NT2/D1 (cell line): Measurements from ENCODE around the gene MTCH1.
"Not testable (repeated sequence)": the region's sequence is repeated elsewhere in the genome, so short reads cannot be mapped to it uniquely, and the experiment has no call there.

Experiments
- DNase-seq: peaks from one replicate; pipeline ENCODE4 v3.0.0-alpha.2; 2011; ENCODE audit warnings: low read depth, low spot score
- H3K27me3 ChIP-seq: 2 replicates; pipeline ENCODE4 v1.6.0; 2011; ENCODE audit warnings: mild to moderate bottlenecking; ENCODE audit not compliant: insufficient read length, insufficient read depth
- H3K36me3 ChIP-seq: 2 replicates; pipeline ENCODE4 v1.6.1; 2011; ENCODE audit warnings: mild to moderate bottlenecking, low read length, mixed read lengths; ENCODE audit not compliant: insufficient read depth, insufficient read length
- H3K4me1 ChIP-seq: 2 replicates; pipeline ENCODE4 v1.5.1; 2011; ENCODE audit not compliant: insufficient read depth, insufficient read length
- H3K4me3 ChIP-seq: 2 replicates; pipeline ENCODE4 v1.5.1; 2011; ENCODE audit warnings: low read depth; ENCODE audit not compliant: insufficient read length
- H3K9ac ChIP-seq: 2 replicates; pipeline ENCODE4 v1.6.0; 2011; ENCODE audit warnings: low read depth; ENCODE audit not compliant: insufficient read length
- H3K9me3 ChIP-seq: 2 replicates; pipeline ENCODE4 v1.5.1; 2011; ENCODE audit warnings: mild to moderate bottlenecking, low read length; ENCODE audit not compliant: insufficient read depth
- SUZ12 ChIP-seq: IDR thresholded peaks from 2 replicates; pipeline ENCODE4 v1.6.1; 2011; ENCODE audit not compliant: insufficient read length, insufficient read depth; ENCODE audit errors: extremely low read depth
- YY1 ChIP-seq: IDR thresholded peaks from 2 replicates; pipeline ENCODE4 v1.6.1; 2011; ENCODE audit not compliant: insufficient read length, insufficient read depth
- ZNF274 ChIP-seq: IDR thresholded peaks from 2 replicates; pipeline ENCODE4 v1.6.1; 2011; ENCODE audit warnings: mild to moderate bottlenecking, low read depth, low read length

Gene MTCH1

DNA sequence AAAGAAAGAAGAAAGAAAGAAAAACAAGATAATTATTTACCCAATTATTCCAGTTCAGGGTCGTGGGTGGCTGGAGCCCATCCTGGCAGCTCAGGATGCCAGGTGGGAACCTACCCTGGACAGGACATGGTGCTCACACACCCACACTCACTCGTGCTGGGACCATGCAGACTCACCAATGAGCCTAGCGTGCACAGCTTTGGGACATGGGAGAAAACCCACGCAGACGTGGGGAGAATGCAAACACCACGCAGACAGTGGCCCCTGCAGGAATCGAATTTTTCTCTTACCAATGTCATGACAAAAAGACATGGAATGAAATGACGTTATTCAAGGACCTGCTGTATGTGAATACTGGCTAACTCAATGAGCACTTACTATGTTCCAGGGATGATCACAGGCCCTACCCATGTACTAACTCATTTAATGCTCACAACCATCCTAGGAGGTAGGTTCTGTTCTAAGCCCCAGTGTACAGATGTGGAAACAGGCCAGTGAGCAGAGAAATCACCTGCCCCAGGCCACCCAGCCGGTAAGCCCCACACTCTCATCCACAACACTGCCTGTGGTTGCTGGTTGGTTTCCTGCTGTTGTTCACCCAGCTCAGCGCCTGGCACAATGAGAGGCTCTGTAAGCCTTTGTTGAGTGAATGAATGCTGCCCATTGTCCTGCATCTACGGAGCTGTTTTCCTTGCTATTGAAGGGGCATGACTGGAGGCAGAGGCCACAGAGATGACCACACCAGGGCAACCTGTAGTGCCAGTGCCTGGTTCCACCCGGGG lies 38.2 kb downstream of the MTCH1 start:
- Histone ChIP-seq H3K4me1 (no peaks in the 10 kb centered on the region), H3K4me3 (no peak overlapping the region), H3K36me3 (no peaks in the 10 kb centered on the region), H3K9me3 (no peaks in the 10 kb centered on the region), H3K27me3 (no peaks in the 10 kb centered on the region), H3K9ac (no peak overlapping the region)
- DNase-seq = no peak
- TF ChIP-seq ZNF274 = no peak
- TF ChIP-seq YY1 = no peak
- no peak for TF ChIP-seq SUZ12

GRCh38 chr6:36946526-36946925 lies 39.5 kb downstream of the MTCH1 start:
- no peaks in the 10 kb centered on the region for H3K36me3 ChIP-seq
- no peak overlapping the region for H3K9ac ChIP-seq
- H3K27me3 ChIP-seq = no peaks in the 10 kb centered on the region
- no peaks in the 10 kb centered on the region for H3K4me1 ChIP-seq
- no peak overlapping the region for H3K4me3 ChIP-seq
- no peaks in the 10 kb centered on the region for H3K9me3 ChIP-seq
- no peak for DNase-seq
- no peak for TF ChIP-seq SUZ12
- no peak for TF ChIP-seq YY1
- no peak for TF ChIP-seq ZNF274

- TF ChIP-seq SUZ12 (no peak), ZNF274 (no peak), YY1 (no peak)
- no peaks in the 10 kb centered on the region for H3K4me1 ChIP-seq
- no peak overlapping the region for H3K9ac ChIP-seq
- no peak for DNase-seq
- no peak overlapping the region for H3K4me3 ChIP-seq
- no peaks in the 10 kb centered on the region for H3K27me3 ChIP-seq
- H3K36me3 ChIP-seq = no peaks in the 10 kb centered on the region
- peaks cover 4% of the 10 kb centered on the region; the same call in 1 of the 2 replicates for H3K9me3 ChIP-seq
Measured at GRCh38 chr6:36945301-36945700, 40.7 kb downstream of the MTCH1 start.

DNA sequence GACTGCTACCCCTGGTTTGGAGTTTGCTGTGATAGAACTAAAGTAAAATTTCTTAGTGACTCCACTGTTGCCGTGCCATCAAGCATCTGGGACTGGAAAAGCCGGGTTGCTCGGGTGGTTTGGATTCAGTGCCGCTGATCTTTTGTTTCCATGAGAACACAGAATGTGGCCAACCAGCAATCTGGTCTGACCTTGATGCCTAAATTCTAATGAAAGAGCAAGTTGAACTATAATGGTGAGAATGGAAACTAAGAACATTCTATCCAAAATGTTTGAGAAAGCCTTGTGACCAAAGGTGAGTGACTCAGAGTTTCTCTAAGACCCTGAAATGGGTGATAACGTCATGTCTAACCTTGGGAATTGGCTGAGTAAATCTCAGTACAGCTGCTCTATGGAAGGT lies 41.3 kb downstream of the MTCH1 start:
- Histone ChIP-seq H3K27me3 (no peaks in the 10 kb centered on the region), H3K4me1 (no peaks in the 10 kb centered on the region), H3K4me3 (no peak overlapping the region), H3K9ac (no peak overlapping the region), H3K36me3 (no peaks in the 10 kb centered on the region), H3K9me3 (peaks cover 4% of the 10 kb centered on the region; the same call in 1 of the 2 replicates)
- DNase-seq = no peak
- TF ChIP-seq ZNF274 (no peak), SUZ12 (no peak)

DNA sequence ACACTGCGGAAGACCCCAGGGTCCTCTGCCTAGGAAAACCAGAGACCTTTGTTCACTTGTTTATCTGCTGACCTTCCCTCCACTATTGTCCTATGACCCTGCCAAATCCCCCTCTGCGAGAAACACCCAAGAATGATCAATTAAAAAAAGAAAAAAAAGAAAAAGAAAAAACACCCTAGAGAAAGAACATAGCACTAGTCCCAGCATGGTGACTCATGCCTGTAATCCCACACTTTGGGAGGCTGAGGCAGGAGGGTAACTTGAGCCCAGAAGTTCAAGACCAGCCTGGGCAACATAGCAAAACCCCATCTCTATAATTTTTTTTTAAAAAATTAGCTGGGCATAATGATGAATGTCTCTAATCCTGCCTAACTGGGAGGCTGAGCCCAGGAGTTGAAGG lies 43.7 kb downstream of the MTCH1 start:
- not testable (repeated sequence) for DNase-seq, H3K27me3 ChIP-seq, H3K4me3 ChIP-seq, H3K4me1 ChIP-seq, H3K9ac ChIP-seq, H3K36me3 ChIP-seq, H3K9me3 ChIP-seq

DNA sequence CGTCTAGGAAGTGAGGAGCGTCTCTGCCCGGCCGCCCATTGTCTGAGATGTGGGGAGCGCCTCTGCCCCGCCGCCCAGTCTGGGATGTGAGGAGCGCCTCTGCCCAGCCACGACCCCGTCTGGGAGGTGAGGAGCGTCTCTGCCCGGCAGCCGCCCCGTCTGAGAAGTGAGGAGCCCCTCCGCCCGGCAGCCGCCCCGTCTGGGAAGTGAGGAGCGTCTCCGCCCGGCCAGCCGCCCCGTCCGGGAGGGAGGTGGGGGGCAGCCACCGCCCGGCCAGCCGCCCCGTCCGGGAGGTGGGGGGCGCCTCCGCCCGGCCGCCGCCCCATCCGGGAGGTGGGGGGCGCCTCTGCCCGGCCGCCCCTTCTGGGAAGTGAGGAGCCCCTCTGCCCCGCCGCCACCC lies 44.4 kb downstream of the MTCH1 start:
- not testable (repeated sequence) for H3K27me3 ChIP-seq

GRCh38 chr6:36940027-36940426 lies 46.0 kb downstream of the MTCH1 start:
- Histone ChIP-seq H3K36me3 (no peaks in the 10 kb centered on the region), H3K4me1 (no peaks in the 10 kb centered on the region), H3K4me3 (no peak overlapping the region), H3K27me3 (no peaks in the 10 kb centered on the region), H3K9ac (no peak overlapping the region), H3K9me3 (peaks cover 4% of the 10 kb centered on the region; the same call in 1 of the 2 replicates)
- no peak for DNase-seq
- TF ChIP-seq SUZ12 (no peak), YY1 (no peak), ZNF274 (no peak)

More for the DNA sequence above, 44.4 kb downstream of the MTCH1 start:
- H3K36me3 ChIP-seq, H3K9me3 ChIP-seq, H3K4me1 ChIP-seq, H3K4me3 ChIP-seq, H3K9ac ChIP-seq, DNase-seq: not testable (repeated sequence)

- not testable (repeated sequence) for H3K4me3 ChIP-seq, H3K9ac ChIP-seq, H3K27me3 ChIP-seq, H3K36me3 ChIP-seq, H3K9me3 ChIP-seq, H3K4me1 ChIP-seq, DNase-seq
Measured at GRCh38 chr6:36939005-36939404, 47.0 kb downstream of the MTCH1 start.
